Measurements from ENCODE around the gene PLIN4. TPM values are rescaled to one million over a fixed set of nuclear protein-coding genes. Genes with fewer than 3 reads are reported as not detected.

PLIN4 gene
- total RNA-seq, 1 donor from 2014 or later: 0.27 TPM

GRCh38 chr19:4482721-4483364, 35.4 kb downstream of the PLIN4 start:
- no peak overlapping the region for H3K4me3 Mint-ChIP-seq (ENCODE audit: unreplicated experiment)
- DNase-seq: no peak
- H3K4me1 Mint-ChIP-seq (ENCODE audit: low read depth, unreplicated experiment): no peaks in the 10 kb centered on the region
- no peak overlapping the region for H3K27ac Mint-ChIP-seq (ENCODE audit: unreplicated experiment)
- no peaks in the 10 kb centered on the region for H3K36me3 Mint-ChIP-seq (ENCODE audit: unreplicated experiment)
- peaks cover 3% of the 10 kb centered on the region for H3K27me3 Mint-ChIP-seq (ENCODE audit: unreplicated experiment)
- peaks cover 4% of the 10 kb centered on the region for H3K9me3 Mint-ChIP-seq (ENCODE audit: unreplicated experiment)
- TF ChIP-seq, protein P1, sequence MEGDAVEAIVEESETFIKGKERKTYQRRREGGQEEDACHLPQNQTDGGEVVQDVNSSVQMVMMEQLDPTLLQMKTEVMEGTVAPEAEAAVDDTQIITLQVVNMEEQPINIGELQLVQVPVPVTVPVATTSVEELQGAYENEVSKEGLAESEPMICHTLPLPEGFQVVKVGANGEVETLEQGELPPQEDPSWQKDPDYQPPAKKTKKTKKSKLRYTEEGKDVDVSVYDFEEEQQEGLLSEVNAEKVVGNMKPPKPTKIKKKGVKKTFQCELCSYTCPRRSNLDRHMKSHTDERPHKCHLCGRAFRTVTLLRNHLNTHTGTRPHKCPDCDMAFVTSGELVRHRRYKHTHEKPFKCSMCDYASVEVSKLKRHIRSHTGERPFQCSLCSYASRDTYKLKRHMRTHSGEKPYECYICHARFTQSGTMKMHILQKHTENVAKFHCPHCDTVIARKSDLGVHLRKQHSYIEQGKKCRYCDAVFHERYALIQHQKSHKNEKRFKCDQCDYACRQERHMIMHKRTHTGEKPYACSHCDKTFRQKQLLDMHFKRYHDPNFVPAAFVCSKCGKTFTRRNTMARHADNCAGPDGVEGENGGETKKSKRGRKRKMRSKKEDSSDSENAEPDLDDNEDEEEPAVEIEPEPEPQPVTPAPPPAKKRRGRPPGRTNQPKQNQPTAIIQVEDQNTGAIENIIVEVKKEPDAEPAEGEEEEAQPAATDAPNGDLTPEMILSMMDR (IDR thresholded peaks at IDR 0.05; ENCODE audit: partially characterized antibody, unreplicated experiment): no peak

DNA sequence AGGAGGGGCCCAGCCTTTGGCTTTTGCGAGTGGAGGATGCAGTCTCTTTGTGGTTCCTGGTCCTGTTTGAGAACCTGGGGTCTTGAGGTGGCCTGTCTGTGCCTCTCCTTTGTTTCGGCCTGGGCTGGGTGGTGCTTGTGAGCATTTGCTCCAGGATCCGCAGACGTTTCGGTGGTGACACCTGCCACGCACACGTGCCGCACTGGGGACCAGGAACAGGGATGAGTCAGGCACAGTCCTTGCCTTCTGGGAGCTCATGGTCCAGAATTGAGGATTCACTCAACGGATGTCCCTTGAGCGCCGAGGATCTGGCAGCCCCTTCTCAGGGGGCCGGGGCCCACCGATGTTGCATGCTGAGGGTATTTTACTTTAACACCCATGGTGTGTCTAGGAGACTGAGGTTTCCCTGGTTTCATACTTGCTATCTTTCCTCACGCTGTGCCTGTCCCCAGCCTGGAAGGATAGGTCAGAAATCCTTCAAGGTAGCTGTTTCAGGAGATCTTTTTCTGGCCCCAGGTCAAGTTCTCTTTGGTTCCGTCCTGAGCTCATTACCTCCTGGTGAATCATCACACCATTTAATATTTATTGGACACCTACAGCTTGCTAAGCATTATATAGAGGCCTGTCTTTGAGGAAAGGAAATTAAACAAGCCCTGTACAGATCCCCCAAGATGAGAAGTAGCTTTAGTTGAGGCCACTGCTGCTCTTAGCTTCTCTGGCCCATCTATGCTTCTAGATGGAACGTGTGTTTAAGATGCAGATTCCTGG, 41.1 kb downstream of the PLIN4 start:
- H3K27me3 Mint-ChIP-seq (ENCODE audit: unreplicated experiment): peaks cover 5% of the 10 kb centered on the region
- H3K9me3 Mint-ChIP-seq (ENCODE audit: unreplicated experiment): peaks cover 4% of the 10 kb centered on the region

GRCh38 chr19:4474514-4475022, 43.7 kb downstream of the PLIN4 start:
- TF ChIP-seq, protein P1 (IDR thresholded peaks at IDR 0.05; ENCODE audit: partially characterized antibody, unreplicated experiment): no peak
- H3K4me1 Mint-ChIP-seq (ENCODE audit: low read depth, unreplicated experiment): peaks cover 6% of the 10 kb centered on the region
- H3K36me3 Mint-ChIP-seq (ENCODE audit: unreplicated experiment): no peaks in the 10 kb centered on the region
- H3K4me3 Mint-ChIP-seq (ENCODE audit: unreplicated experiment): peak overlapping the region; percentile 94
- H3K27ac Mint-ChIP-seq (ENCODE audit: unreplicated experiment): peak overlapping the region; percentile 59
- peak; percentile 80 for DNase-seq
- H3K27me3 Mint-ChIP-seq (ENCODE audit: unreplicated experiment): peaks cover 5% of the 10 kb centered on the region
- peaks cover 6% of the 10 kb centered on the region for H3K9me3 Mint-ChIP-seq (ENCODE audit: unreplicated experiment)

More for the DNA sequence above, 41.1 kb downstream of the PLIN4 start:
- H3K27ac Mint-ChIP-seq (ENCODE audit: unreplicated experiment): peak overlapping the region; percentile 76
- H3K36me3 Mint-ChIP-seq (ENCODE audit: unreplicated experiment): no peaks in the 10 kb centered on the region
- H3K4me3 Mint-ChIP-seq (ENCODE audit: unreplicated experiment): peak overlapping the region; percentile 49
- TF ChIP-seq, protein P1 (IDR thresholded peaks at IDR 0.05; ENCODE audit: partially characterized antibody, unreplicated experiment): no peak
- peaks cover 6% of the 10 kb centered on the region for H3K4me1 Mint-ChIP-seq (ENCODE audit: low read depth, unreplicated experiment)
- no peak for DNase-seq

- peak overlapping the region; percentile 94 for H3K4me3 Mint-ChIP-seq (ENCODE audit: unreplicated experiment)
- H3K4me1 Mint-ChIP-seq (ENCODE audit: low read depth, unreplicated experiment): peaks cover 6% of the 10 kb centered on the region
- no peak for DNase-seq
- H3K9me3 Mint-ChIP-seq (ENCODE audit: unreplicated experiment): peaks cover 6% of the 10 kb centered on the region
- TF ChIP-seq, protein P1 (IDR thresholded peaks at IDR 0.05; ENCODE audit: partially characterized antibody, unreplicated experiment): no peak
- peak overlapping the region; percentile 59 for H3K27ac Mint-ChIP-seq (ENCODE audit: unreplicated experiment)
- no peaks in the 10 kb centered on the region for H3K36me3 Mint-ChIP-seq (ENCODE audit: unreplicated experiment)
- peaks cover 5% of the 10 kb centered on the region for H3K27me3 Mint-ChIP-seq (ENCODE audit: unreplicated experiment)
Observed at GRCh38 chr19:4473763-4474513, 44.3 kb downstream of the PLIN4 start.

Data from glutamatergic neuron (in vitro differentiated cells).